Gastroesophageal sphincter (tissue), 3 donors: ENCODE data around the gene IQGAP2.

ENCODE experiments used
- EP300 ChIP-seq: sonication (generic); formaldehyde crosslinking; IDR thresholded peaks from one replicate; pipeline ENCODE4 v1.6.1; 2017; ENCODE audit warnings: antibody characterized with exemption, mild to moderate bottlenecking
- POLR2A ChIP-seq, 2 donors: fragments of 450-650 bp; IDR thresholded peaks; one replicate each; pipeline ENCODE4 v1.6.1; 2017; ENCODE audit warnings: antibody characterized with exemption in 2 of 2, mild to moderate bottlenecking in 2 of 2, moderate library complexity in 1 of 2
- POLR2AphosphoS5 ChIP-seq: sonication (generic); formaldehyde crosslinking; IDR thresholded peaks from one replicate; pipeline ENCODE4 v1.6.1; 2017; ENCODE audit warnings: antibody characterized with exemption
- TF ChIP-seq, protein P1 (sequence below), 4 experiments: fragments of 200-600 bp in 2 of 4; fragments of 450-650 bp in 2 of 4; sonication (generic) in 1 of 4; IDR thresholded peaks; one replicate each; pipeline ENCODE4 v1.5.1; 2017 to 2019; ENCODE audit warnings: antibody characterized with exemption in 4 of 4, mild to moderate bottlenecking in 2 of 4, moderate library complexity in 2 of 4

DNA sequence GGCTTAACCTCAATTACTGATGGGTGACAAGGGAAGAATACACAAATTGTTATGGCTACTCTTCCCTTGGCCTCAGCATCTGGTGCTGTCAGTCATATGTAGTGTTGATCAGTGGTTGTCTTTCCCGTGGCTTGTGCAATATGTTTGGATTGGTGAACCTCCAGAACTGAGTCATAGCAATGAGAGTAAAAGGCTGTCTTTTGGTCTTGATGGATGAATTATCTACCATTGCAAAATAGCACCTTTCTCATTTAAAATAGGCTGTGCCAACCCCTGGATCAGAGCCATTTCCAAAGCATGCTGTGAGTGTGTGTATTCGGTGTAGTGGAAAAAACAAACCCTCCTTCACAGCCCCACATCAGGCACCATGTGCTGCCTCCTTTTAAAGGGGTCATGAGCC is 298.2 kb downstream of the IQGAP2 start:
- TF ChIP-seq, protein P1, sequence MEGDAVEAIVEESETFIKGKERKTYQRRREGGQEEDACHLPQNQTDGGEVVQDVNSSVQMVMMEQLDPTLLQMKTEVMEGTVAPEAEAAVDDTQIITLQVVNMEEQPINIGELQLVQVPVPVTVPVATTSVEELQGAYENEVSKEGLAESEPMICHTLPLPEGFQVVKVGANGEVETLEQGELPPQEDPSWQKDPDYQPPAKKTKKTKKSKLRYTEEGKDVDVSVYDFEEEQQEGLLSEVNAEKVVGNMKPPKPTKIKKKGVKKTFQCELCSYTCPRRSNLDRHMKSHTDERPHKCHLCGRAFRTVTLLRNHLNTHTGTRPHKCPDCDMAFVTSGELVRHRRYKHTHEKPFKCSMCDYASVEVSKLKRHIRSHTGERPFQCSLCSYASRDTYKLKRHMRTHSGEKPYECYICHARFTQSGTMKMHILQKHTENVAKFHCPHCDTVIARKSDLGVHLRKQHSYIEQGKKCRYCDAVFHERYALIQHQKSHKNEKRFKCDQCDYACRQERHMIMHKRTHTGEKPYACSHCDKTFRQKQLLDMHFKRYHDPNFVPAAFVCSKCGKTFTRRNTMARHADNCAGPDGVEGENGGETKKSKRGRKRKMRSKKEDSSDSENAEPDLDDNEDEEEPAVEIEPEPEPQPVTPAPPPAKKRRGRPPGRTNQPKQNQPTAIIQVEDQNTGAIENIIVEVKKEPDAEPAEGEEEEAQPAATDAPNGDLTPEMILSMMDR (IDR thresholded peaks at IDR 0.05) = no peak
- TF ChIP-seq POLR2A (IDR thresholded peaks at IDR 0.05) = no peak
- no peak for TF ChIP-seq POLR2AphosphoS5
- no peak for TF ChIP-seq EP300
